Measurements from ENCODE around the gene REC8.

- TF ChIP-seq, protein P1, sequence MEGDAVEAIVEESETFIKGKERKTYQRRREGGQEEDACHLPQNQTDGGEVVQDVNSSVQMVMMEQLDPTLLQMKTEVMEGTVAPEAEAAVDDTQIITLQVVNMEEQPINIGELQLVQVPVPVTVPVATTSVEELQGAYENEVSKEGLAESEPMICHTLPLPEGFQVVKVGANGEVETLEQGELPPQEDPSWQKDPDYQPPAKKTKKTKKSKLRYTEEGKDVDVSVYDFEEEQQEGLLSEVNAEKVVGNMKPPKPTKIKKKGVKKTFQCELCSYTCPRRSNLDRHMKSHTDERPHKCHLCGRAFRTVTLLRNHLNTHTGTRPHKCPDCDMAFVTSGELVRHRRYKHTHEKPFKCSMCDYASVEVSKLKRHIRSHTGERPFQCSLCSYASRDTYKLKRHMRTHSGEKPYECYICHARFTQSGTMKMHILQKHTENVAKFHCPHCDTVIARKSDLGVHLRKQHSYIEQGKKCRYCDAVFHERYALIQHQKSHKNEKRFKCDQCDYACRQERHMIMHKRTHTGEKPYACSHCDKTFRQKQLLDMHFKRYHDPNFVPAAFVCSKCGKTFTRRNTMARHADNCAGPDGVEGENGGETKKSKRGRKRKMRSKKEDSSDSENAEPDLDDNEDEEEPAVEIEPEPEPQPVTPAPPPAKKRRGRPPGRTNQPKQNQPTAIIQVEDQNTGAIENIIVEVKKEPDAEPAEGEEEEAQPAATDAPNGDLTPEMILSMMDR (conservative IDR thresholded peaks at IDR 0.05), result no peak
- TF ChIP-seq EZH2 (IDR thresholded peaks at IDR 0.05; ENCODE audit: low read depth), result no peak
These were observed 49.5 kb upstream of the REC8 start for GRCh38 chr14:24122416-24122815.
